ENCODE measurements around the gene EXD1. TPM values are rescaled to one million over a fixed set of nuclear protein-coding genes. Genes with fewer than 3 reads are reported as not detected.
A peak's percentile ranks its signal among the peaks of the same experiment; 100 is the strongest.
"Not testable (repeated sequence)": the region's sequence is repeated elsewhere in the genome, so short reads cannot be mapped to it uniquely, and the experiment has no call there.

The EXD1 gene
- total RNA-seq, 5 donors from 2014 or later (not counting 1 experiment from before 2014, with no cell fraction given): not detected

DNA sequence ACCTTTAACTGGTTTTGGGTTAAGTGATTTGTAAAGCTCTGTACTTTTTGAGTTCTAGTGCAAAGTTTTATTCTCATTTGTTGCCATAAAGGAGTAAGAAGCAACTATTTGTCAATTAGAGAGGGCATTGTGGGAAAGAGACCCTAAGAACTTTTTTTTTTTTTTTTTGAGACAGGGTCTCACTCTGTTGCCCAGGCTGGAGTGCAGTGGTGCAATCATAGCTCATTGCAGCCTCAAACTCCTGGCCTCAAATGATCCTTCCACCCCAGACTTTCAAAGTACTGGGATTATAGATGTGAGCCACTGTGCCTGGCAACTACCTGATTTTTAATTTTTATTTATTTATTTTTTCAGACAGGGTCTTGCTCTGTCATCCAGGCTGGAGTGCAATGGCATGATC lies 5.4 kb upstream of the EXD1 start:
- Histone ChIP-seq H3K9me3 (no peaks in the 10 kb centered on the region), H3K4me3 (ENCODE audit: control insufficient read depth in 1 of 2, extremely low read depth in 1 of 2, low read length in 1 of 2) (no peak overlapping the region), H3K36me3 (ENCODE audit: control insufficient read depth in 2 of 2, extremely low read depth in 1 of 2, insufficient read depth in 1 of 2, low read length in 1 of 2) (peaks cover under 1 to 2% of the 10 kb centered on the region in 2 donors), H3K27me3 (replicated peaks in 1 of 2; ENCODE audit: control insufficient read depth in 2 of 2, extremely low read depth in 1 of 2, insufficient read depth in 2 of 2, low read length in 1 of 2) (no peaks in the 10 kb centered on the region), H3K4me1 (ENCODE audit: control insufficient read depth in 1 of 2, extremely low read depth in 1 of 2, insufficient read depth in 2 of 2, low read length in 2 of 2) (peaks cover 6 to 10% of the 10 kb centered on the region in 2 experiments), H3K27ac (ENCODE audit: low read length) (no peak overlapping the region)
- no peak overlapping the region for H3K4me3 Mint-ChIP-seq
- CTCF ChIA-PET: interaction anchor here in 1 of 2 donors (0.7 kb wide), 2 partner anchors 18 to 78 kb away, joined by 3 to 4 read pairs; no protein-coding TSS in a partner anchor
- peaks cover 26 to 33% (median 30%) of the 10 kb centered on the region in 3 donors for H3K4me1 Mint-ChIP-seq
- no peak overlapping the region for H3K27ac Mint-ChIP-seq
- no peak for ATAC-seq (replicated peaks in 1 of 4)
- H3K36me3 Mint-ChIP-seq: no peaks in the 10 kb centered on the region
- POLR2A ChIA-PET: interaction anchor here in 1 of 2 donors (1.2 kb wide), 1 partner anchor 8 kb away, joined by 3 read pairs; no protein-coding TSS in a partner anchor
- no peaks in the 10 kb centered on the region for H3K9me3 Mint-ChIP-seq
- no peak for DNase-seq
- no peaks in the 10 kb centered on the region for H3K27me3 Mint-ChIP-seq

- H3K27ac Mint-ChIP-seq; H3K36me3 Mint-ChIP-seq; H3K9me3 Mint-ChIP-seq; H3K4me3 Mint-ChIP-seq; H3K27ac ChIP-seq (ENCODE audit: low read length); ATAC-seq (replicated peaks in 1 of 4); H3K4me3 ChIP-seq (ENCODE audit: control insufficient read depth in 1 of 2, extremely low read depth in 1 of 2, low read length in 1 of 2); POLR2A ChIA-PET; H3K27me3 Mint-ChIP-seq; H3K36me3 ChIP-seq (ENCODE audit: control insufficient read depth in 2 of 2, extremely low read depth in 1 of 2, insufficient read depth in 1 of 2, low read length in 1 of 2); H3K27me3 ChIP-seq (replicated peaks in 1 of 2; ENCODE audit: control insufficient read depth in 2 of 2, extremely low read depth in 1 of 2, insufficient read depth in 2 of 2, low read length in 1 of 2); H3K9me3 ChIP-seq; DNase-seq: not testable (repeated sequence)
- peaks cover 26 to 39% (median 35%) of the 10 kb centered on the region in 3 donors for H3K4me1 Mint-ChIP-seq
- no CpG with 5 or more reads among the region's 5 CpGs for WGBS (ENCODE audit: insufficient coverage)
- peaks cover 6 to 17% of the 10 kb centered on the region in 2 experiments for H3K4me1 ChIP-seq (ENCODE audit: control insufficient read depth in 1 of 2, extremely low read depth in 1 of 2, insufficient read depth in 2 of 2, low read length in 2 of 2)
- CTCF ChIA-PET: interaction anchor here in 1 of 2 donors (0.7 kb wide), 1 partner anchor 78 kb away, joined by 3 read pairs; no protein-coding TSS in a partner anchor
Measured at GRCh38 chr15:41235228-41235627, 4.7 kb upstream of the EXD1 start.

- peaks cover 6 to 18% of the 10 kb centered on the region in 2 experiments for H3K4me1 ChIP-seq (ENCODE audit: control insufficient read depth in 1 of 2, extremely low read depth in 1 of 2, insufficient read depth in 2 of 2, low read length in 2 of 2)
- 100% methylated on average over 1 of the region's 1 CpG for WGBS (ENCODE audit: insufficient coverage)
- no peaks in the 10 kb centered on the region for H3K27me3 ChIP-seq (replicated peaks in 1 of 2; ENCODE audit: control insufficient read depth in 2 of 2, extremely low read depth in 1 of 2, insufficient read depth in 2 of 2, low read length in 1 of 2)
- H3K36me3 Mint-ChIP-seq: no peaks in the 10 kb centered on the region
- H3K27ac ChIP-seq (ENCODE audit: low read length): no peak overlapping the region
- peaks cover 26 to 41% (median 31%) of the 10 kb centered on the region in 3 donors for H3K4me1 Mint-ChIP-seq
- H3K4me3 ChIP-seq (ENCODE audit: control insufficient read depth in 1 of 2, extremely low read depth in 1 of 2, low read length in 1 of 2): no peak overlapping the region
- ATAC-seq (replicated peaks in 1 of 4) (no peak), DNase-seq (no peak)
- H3K36me3 ChIP-seq (ENCODE audit: control insufficient read depth in 2 of 2, extremely low read depth in 1 of 2, insufficient read depth in 1 of 2, low read length in 1 of 2): peaks cover 0 to 2% of the 10 kb centered on the region in 2 donors
- POLR2A ChIA-PET: no interaction called here
- no peaks in the 10 kb centered on the region for H3K27me3 Mint-ChIP-seq
- no peaks in the 10 kb centered on the region for H3K9me3 ChIP-seq
- CTCF ChIA-PET: no interaction called here
- no peaks in the 10 kb centered on the region for H3K9me3 Mint-ChIP-seq
- no peak overlapping the region for H3K4me3 Mint-ChIP-seq
- no peak overlapping the region for H3K27ac Mint-ChIP-seq
Measured at GRCh38 chr15:41233367-41233771, 2.8 kb upstream of the EXD1 start.

DNA sequence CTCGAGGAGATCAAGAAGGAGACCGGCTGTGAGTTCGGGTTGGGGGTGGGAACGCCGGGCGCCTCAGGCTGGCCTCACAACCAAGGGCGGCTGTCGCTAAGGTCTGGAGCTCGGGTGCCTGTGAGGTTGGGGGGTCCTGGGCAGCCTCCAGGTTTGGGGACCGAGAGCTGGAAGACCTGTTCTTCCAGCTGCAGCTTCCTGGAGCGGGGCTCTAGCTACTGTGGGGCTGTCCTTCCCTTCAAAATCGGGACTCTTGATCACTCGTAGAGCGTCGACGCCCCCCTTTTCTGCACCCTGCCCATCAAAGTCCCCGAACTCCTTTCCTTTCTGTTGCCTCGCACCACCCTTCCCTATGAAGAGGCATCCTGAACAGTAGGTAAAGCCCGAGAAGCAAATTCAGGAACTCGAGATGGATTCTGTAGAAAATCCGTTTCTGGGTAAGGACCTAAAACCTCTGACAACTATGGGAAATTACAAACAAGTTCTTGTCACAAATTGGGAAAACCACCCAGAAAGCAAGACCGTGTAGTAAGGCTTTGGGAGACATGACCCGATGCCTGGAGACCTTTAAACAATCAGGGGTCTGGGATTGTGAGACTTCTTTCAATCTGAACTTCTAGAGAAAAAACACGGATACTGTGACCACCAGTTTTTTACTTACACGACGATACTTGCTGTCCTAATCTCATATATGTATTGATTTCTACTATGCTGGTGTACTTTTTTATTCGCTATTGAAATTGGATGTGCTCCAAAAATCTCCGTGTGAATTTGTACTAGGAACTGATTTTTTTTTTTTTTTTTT lies 1.1 kb upstream of the EXD1 start:
- no peaks in the 10 kb centered on the region for H3K9me3 Mint-ChIP-seq
- H3K27me3 Mint-ChIP-seq: no peaks in the 10 kb centered on the region
- Histone ChIP-seq H3K4me1 (ENCODE audit: control insufficient read depth in 1 of 2, extremely low read depth in 1 of 2, insufficient read depth in 2 of 2, low read length in 2 of 2) (peaks cover 6 to 18% of the 10 kb centered on the region in 2 experiments), H3K27ac (ENCODE audit: low read length) (peak overlapping the region; percentile 78), H3K4me3 (ENCODE audit: control insufficient read depth in 1 of 2, extremely low read depth in 1 of 2, low read length in 1 of 2) (peak overlapping the region; percentile 75 to 81), H3K36me3 (ENCODE audit: control insufficient read depth in 2 of 2, extremely low read depth in 1 of 2, insufficient read depth in 1 of 2, low read length in 1 of 2) (no peaks in the 10 kb centered on the region), H3K27me3 (replicated peaks in 1 of 2; ENCODE audit: control insufficient read depth in 2 of 2, extremely low read depth in 1 of 2, insufficient read depth in 2 of 2, low read length in 1 of 2) (no peaks in the 10 kb centered on the region), H3K9me3 (no peaks in the 10 kb centered on the region)
- no peaks in the 10 kb centered on the region for H3K36me3 Mint-ChIP-seq
- no peak for DNase-seq
- peak; percentile 44 to 61 (median 55) for ATAC-seq (replicated peaks in 1 of 4)
- peaks cover 26 to 39% (median 31%) of the 10 kb centered on the region in 3 donors for H3K4me1 Mint-ChIP-seq
- H3K27ac Mint-ChIP-seq: peak overlapping the region; percentile 84 to 92
- ChIA-PET CTCF (interaction anchor here (0.6 to 1.4 kb wide), 14 partner anchors 23 to 924 kb away, joined by 3 to 6 read pairs (median 3); partner anchors contain the start of genes MAPKBP1 (in 1 of the 2), NUSAP1 (in 1 of the 2), OIP5 (in 1 of the 2) and PLA2G4D (in 1 of the 2)), POLR2A (no interaction called here)
- H3K4me3 Mint-ChIP-seq: peak overlapping the region; percentile 90 to 91 (median 91)
- WGBS (ENCODE audit: insufficient coverage): 0% methylated on average over 15 of the region's 28 CpGs

- peak overlapping the region; percentile 75 to 81 for H3K4me3 ChIP-seq (ENCODE audit: control insufficient read depth in 1 of 2, extremely low read depth in 1 of 2, low read length in 1 of 2)
- H3K36me3 ChIP-seq (ENCODE audit: control insufficient read depth in 2 of 2, extremely low read depth in 1 of 2, insufficient read depth in 1 of 2, low read length in 1 of 2): no peaks in the 10 kb centered on the region
- peaks cover 26 to 39% (median 31%) of the 10 kb centered on the region in 3 donors for H3K4me1 Mint-ChIP-seq
Measured at GRCh38 chr15:41230345-41230649, 260 bp downstream of the EXD1 start.

GRCh38 chr15:41219381-41219780 lies 11.2 kb downstream of the EXD1 start:
- Mint-ChIP-seq H3K4me3 (no peak overlapping the region), H3K27me3 (peaks cover 11 to 21% of the 10 kb centered on the region in 2 donors), H3K4me1 (no peaks in the 10 kb centered on the region), H3K9me3 (no peaks in the 10 kb centered on the region), H3K27ac (no peak overlapping the region), H3K36me3 (no peaks in the 10 kb centered on the region)
- ChIA-PET POLR2A (no interaction called here), CTCF (interaction anchor here in 1 of 2 donors (0.6 kb wide), 1 partner anchor 559 kb away, joined by 3 read pairs; no protein-coding TSS in a partner anchor)
- no CpG with 5 or more reads among the region's 3 CpGs for WGBS (ENCODE audit: insufficient coverage)
- no peaks in the 10 kb centered on the region for H3K9me3 ChIP-seq
- no peak overlapping the region for H3K4me3 ChIP-seq (ENCODE audit: control insufficient read depth in 1 of 2, extremely low read depth in 1 of 2, low read length in 1 of 2)
- DNase-seq: no peak
- H3K4me1 ChIP-seq (ENCODE audit: control insufficient read depth in 1 of 2, extremely low read depth in 1 of 2, insufficient read depth in 2 of 2, low read length in 2 of 2): no peaks in the 10 kb centered on the region
- no peaks in the 10 kb centered on the region for H3K36me3 ChIP-seq (ENCODE audit: control insufficient read depth in 2 of 2, extremely low read depth in 1 of 2, insufficient read depth in 1 of 2, low read length in 1 of 2)
- H3K27ac ChIP-seq (ENCODE audit: low read length): no peak overlapping the region
- ATAC-seq (replicated peaks in 1 of 4): no peak
- peaks cover 0 to 17% of the 10 kb centered on the region in 2 experiments for H3K27me3 ChIP-seq (replicated peaks in 1 of 2; ENCODE audit: control insufficient read depth in 2 of 2, extremely low read depth in 1 of 2, insufficient read depth in 2 of 2, low read length in 1 of 2)

More at GRCh38 chr15:41230345-41230649, 260 bp downstream of the EXD1 start:
- H3K9me3 ChIP-seq: no peaks in the 10 kb centered on the region
- DNase-seq (no peak), ATAC-seq (replicated peaks in 1 of 4) (no peak)
- Mint-ChIP-seq H3K27ac (peak overlapping the region; percentile 84 to 92), H3K27me3 (no peaks in the 10 kb centered on the region), H3K4me3 (peak overlapping the region; percentile 90 to 91 (median 91)), H3K9me3 (no peaks in the 10 kb centered on the region), H3K36me3 (no peaks in the 10 kb centered on the region)
- WGBS (ENCODE audit: insufficient coverage): 49% methylated on average over 7 of the region's 10 CpGs
- POLR2A ChIA-PET: interaction anchor here in 1 of 2 donors (0.6 kb wide), 1 partner anchor 262 kb away, joined by 4 read pairs; no protein-coding TSS in a partner anchor
- peaks cover 6 to 18% of the 10 kb centered on the region in 2 experiments for H3K4me1 ChIP-seq (ENCODE audit: control insufficient read depth in 1 of 2, extremely low read depth in 1 of 2, insufficient read depth in 2 of 2, low read length in 2 of 2)
- peaks cover 0 to 1% of the 10 kb centered on the region in 2 experiments for H3K27me3 ChIP-seq (replicated peaks in 1 of 2; ENCODE audit: control insufficient read depth in 2 of 2, extremely low read depth in 1 of 2, insufficient read depth in 2 of 2, low read length in 1 of 2)
- peak overlapping the region; percentile 67 for H3K27ac ChIP-seq (ENCODE audit: low read length)
- CTCF ChIA-PET: interaction anchor here in 1 of 2 donors (0.6 to 1.4 kb wide), 5 partner anchors 48 to 923 kb away, joined by 3 to 4 read pairs (median 3); no protein-coding TSS in a partner anchor

Data from T-cell (primary cell).